CD4-positive, alpha-beta T cell treated with Interleukin-17A for 4 hours (primary cell): Measurements from ENCODE around the gene OTOS.

ENCODE experiments used
- DNase-seq: peaks from one replicate; pipeline ENCODE4 v3.0.0-alpha.2; 2020; ENCODE audit warnings: mixed read lengths

OTOS gene

DNA sequence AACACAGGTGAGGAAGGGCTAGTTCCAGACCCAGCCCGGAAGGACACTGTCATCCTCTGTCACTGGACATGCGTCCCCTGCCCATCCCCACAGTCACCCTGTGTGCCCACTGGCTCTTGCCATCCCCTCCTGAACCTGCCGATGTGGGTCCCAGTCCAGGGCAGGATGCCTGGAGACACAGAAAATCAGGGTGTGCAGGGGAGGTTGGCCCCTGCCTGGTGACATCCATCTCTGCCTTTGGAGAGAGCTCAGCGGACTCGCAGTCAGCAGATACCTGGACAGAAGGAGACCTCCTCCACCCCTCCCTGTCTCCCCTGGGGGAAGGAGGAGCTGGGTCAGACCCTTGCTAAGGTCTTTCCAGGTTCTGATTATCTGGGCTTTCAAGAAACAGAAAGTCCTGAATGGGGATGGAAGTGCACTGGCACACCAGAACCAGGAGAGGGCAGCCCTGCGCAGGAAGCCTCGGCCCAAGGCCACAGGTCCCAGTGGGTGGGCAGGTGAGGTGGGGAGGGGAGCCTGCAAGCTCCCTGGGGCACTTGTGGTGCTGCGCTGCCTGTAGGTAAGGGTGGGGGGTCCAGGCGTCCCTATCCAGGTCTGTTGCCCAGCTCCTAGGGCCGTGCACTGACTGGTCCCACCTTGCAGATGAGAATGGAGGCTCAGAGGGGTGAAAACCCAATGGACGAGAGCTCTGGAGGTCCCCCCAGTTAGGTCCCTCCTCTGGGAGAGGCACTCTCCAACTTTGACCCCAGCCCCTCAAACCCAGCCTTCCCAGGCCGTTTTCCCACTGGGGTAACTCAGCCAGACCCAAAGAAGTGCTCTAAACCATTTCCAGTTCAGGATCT, 9.7 kb upstream of the OTOS start:
- peak; percentile 37 for DNase-seq

DNA sequence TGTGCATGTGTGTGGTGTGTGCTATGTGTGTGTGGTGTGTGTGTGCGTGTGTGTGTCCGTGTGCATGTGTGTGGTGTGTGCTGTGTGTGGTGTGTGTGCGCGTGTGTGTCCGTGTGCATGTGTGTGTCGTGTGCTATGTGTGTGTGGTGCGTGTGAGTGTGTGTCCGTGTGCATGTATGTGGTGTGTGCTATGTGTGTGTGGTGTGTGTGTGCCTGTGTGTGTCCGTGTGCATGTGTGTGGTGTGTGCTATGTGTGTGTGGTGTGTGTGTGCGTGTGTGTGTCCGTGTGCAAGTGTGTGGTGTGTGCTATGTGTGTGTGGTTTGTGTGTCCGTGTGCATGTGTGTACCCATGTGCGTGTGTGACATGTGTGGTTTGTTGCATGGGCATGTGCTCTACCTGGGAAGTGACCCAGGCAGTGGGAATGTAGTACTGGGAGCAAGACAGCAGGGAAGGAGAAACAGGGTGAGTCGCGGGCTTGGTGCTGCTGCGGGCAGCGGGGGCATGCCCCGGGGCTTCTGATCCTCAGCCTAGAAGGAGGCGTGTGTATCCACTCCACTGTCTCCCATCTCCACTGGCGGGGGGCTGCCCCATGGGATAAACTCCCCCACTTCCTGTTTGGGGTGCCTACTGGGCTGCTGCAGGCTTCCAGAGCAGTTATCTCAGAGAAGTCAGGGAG, 7.6 kb upstream of the OTOS start:
- no peak for DNase-seq

DNA sequence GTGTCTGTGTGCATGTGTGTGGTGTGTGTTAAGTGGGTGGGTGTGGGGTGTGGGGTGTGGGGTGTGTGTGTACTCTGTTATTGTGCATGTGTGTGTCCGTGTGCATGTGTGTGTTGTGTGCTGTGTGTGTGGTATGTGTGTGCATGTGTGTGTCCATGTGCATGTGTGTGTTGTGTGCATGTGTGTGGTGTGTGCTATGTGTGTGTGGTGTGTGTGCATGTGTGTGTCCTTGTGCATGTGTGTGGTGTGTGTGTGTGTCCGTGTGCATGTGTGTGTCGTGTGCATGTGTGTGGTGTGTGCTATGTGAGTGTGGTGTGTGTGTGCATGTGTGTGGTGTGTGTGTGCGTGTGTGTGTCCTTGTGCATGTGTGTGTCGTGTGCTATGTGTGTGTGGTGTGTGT, 6.9 kb upstream of the OTOS start:
- no peak for DNase-seq

DNA sequence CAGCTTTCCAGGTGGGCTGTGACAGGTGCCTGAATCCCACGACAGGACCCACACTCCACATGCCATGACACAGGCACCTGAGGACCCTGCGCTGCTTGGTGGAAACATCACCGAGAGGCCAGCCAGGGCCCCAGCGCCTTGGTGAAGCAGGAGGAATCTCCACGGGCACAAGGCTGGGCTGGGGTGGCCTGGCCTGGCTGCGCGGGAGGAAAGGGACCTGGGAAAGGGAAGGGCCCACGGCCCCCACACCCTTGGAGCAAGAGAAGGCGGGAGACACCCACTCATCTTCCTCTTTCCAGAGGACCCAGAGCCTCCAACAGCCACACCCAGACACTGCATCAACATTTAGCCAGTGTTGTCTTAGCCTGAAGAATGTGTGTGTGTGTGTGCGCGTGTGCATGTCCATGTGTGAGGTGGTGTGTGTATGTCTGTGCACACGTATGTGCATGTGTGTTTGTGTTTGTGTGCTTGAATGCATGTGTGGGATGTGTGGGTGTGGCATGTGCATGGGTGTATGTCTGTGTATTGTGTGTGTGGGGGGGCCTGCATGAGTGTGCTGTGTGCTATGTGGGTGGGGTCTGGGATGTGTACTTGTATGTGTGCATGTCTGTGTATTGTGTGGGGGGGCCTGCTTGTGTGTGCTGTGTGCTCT, 6.3 kb upstream of the OTOS start:
- no peak for DNase-seq

DNA sequence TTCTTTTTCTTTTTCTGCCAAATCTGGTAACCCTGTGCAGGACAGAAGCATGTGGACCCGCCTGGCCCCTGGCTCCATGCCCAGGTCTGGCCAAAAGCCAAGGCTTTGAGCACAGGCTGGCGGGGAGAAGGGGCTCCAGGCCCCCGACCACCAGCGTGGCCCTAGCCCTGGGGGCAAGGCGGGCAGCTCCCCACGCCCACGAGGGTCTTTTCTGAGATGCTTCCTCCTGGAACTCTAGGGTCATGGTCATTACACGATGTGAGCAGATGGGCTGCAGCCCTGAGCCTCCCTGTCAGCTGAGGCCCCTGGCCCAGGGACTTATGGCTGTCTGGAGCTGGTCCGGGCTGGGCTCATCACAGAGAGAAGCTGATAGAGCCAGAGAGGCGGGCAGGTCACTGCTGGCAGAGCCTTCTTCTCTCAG, 5.7 kb upstream of the OTOS start:
- no peak for DNase-seq

DNA sequence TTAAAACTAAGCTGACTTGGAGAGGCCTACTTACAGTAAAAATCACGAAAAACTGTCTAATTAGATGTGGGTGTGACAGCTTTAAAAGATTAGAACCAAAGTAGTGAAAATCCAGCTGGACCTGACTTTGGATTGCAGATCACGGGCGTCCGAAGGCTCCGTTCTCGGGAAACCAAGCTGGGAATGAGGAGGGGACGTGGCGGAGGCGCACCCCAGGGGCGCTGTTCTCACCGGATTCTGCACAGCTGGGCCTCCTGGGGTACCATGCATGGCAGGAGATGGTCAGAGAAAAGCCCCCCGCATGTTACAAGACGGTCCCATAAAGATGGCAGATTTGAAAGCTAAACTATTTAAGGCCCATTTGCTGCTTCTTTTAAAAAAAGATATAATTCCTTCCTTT, 5.0 kb upstream of the OTOS start:
- no peak for DNase-seq

DNA sequence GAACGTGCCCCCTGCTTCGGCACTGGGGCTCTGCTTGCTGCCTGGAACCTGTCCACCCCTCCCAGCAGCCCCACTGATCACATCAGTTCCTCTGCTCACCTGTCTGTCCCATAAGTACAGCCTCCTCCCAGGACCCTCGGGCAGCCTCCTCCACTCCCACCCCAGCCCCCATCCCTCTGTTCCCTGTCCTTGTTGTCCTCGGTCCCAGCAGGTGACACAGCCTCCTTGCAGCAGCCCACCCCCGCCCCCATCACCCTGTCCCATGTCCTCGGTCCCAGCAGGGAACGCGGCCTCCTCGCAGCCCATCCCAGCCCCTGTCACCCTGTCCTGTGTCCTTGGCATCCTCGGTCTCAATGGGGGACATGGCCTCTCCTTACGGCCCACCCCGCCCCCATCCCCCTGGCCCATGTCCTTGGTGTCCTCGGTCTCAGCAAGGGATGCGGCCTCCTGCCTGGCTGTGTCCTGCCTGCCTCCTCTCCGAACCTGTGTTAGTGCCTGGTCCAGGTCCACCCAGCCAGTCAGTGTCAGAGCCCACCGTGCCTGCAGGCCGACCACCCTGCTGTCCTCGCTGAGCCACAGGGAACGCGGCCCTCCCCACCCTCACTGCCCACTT, 4.3 kb upstream of the OTOS start:
- DNase-seq: no peak

DNA sequence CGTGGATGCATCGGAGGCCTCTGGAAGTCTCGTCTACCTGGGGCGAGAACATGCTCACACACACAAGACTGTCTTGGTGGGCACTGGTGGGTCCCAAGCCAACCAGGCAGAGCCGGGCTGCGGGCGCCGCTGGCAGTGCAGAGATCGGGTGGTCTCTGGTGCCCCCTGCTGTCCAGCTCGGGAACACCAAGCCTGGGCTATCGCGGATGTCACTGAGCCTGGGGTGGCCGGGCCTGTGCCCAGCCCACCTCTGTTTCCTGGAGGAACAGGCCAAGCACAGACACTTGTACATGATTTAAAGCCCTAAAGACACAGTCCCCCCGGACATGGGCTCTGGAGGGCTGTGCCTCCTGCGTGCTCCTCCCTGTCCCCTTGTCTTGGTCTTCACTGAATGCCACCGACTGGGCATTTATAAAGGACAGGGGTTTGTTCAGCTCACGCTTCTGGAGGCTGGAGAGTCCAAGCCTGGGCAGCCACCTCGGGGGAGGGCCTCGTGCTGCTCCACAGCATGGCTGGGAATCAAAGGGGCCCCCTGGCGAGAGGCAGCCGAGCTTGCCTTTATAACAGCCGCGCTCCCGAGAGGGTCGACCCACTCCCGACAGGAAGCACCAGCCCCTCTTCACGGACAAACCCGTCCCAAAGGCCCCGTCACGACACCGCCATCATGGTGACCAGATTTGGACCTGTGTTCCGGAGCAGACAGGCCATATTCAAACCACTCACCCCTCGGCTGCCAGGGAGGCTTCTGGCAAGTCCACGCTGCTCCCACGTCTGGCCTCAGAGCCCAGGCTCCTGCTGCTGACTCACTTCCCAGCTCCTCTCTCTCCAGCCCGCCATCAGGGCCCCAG, 3.6 kb upstream of the OTOS start:
- peak; percentile 84 for DNase-seq

DNA sequence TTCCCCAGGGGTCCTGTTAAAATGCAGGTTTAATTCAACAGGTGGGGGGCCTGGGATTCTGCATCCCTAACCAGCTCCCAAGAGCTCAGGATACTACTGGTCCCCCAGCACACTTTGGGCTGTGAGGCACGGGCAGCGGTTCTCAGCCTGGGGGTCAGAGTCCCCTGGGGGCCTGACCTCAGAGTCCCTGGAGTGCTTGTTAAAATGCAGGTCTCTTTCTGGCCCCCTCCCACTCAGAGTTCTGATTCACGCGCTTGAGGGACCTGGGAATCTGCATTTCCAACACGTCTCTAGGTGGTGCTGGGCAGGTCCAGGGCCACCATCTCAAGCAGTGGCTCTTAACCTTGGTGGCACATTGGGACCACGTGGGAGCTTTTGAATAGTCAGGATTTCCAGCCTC, 2.8 kb upstream of the OTOS start:
- DNase-seq: no peak

DNA sequence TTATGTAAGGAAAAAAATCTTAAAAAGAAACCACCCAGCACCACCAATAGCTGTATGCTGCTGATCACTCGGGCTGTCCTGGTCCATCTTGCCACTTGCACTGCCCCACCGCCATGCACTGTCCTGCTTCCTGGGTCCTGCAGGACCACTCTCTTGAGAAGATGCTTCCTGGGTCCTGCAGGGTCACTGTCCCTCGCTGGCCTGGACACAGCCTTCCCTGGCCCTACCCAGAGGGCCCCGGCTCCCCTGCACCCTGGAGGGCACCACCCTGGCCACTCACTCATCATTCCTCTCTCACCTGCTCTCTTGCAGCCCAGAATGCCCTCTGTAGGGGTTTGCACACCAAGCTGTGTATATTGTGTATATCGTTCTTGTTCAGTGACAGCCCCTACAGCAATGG, 2.4 kb upstream of the OTOS start:
- no peak for DNase-seq

DNA sequence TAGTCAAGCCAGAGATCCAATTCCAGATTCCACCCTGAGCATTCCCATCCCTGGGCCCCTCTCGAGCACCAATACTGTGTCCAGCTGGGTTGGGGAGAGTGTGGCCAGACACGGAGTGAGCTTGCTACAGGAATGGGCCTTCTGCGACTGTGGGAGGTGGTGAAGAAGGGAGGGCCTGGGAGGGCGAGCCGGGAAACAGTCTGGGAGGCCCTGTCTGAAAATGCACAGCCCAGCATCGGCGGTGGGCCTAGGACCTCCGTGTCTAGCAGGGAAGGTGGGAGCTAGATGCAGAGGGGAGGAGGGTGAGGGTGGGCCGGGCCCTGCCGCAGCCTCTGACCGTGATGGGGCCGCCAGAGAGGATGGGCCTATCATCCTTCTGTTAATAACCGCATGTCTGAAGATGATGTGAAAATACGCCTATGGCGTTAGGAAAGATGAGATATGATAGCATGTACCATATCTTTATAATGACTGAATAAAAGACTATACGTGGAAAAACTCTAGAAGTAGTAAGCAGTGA, 1.9 kb upstream of the OTOS start:
- no peak for DNase-seq

DNA sequence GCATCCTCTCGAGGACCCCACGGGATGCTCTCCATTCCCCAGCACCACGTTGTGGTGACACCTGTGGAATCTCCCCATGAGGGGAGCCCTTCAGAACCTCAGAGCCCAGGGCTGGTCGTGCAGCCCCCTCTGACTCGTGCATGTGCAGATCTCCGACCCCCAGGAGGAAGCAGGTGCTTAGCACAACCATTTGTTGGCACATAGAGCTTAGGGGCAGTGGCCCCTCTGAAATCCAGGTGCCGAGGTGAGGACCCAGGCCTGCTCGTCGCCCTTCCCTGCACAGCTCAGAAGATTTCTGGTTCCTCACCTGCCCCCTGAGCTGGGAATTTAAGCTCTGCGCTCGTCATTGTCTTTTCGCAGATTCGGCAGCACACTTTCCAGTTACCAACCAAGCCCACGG, 1.3 kb upstream of the OTOS start:
- no peak for DNase-seq

DNA sequence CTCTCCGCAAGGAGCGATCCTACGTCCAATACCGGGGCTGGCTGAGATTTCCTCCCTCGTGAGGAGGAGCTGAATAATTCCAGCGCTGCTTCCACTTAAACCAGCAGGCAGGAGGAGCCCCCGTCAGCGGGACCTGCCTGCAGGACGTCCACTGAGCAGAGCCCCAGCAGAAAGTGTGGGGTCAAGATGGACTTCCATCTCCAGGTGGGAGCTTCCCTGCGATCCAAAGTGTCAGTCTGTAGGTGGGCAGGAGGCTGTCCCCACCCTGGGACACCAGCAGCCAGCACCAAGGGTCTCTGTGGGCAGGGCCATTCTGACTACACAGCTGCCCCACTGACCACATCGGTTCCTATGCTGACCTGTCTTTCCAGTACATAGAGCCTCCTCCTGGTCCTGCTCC, 462 bp upstream of the OTOS start:
- no peak for DNase-seq

DNA sequence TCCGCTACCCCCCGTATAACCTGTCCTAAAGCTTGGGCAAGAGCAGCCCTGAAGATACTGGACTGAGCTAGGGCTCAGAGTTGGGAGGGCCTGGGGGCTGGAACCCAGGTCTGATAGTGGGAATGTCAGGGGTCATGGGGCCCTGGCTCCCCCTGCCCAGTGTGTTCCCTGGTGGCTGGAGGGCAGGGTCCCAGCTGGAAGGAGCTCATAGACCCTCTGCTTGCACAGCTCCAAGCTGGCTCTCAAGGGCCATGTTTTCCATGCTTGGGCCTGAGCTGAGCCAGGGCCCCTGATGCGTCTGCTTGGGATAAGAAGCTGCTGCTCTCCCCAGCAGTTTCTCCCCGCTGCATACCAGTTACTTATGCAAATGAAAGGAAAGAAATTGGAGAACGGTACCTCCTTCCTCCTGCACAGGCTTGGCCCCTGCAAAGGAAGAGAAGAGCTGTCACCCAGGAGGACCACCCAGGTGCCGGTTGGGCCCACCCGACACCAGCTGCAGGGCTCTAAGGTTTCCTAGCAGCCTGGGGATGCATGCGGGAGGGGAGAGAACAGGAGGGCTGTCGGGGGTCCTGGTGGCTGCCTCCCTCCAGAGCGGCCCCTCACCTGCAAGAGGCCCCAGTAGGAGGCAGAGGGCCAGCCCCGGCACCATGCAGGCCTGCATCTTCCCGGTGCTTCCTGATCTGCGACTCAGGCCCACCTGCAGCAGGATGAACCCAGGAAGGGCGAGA, 628 bp downstream of the OTOS start:
- no peak for DNase-seq

DNA sequence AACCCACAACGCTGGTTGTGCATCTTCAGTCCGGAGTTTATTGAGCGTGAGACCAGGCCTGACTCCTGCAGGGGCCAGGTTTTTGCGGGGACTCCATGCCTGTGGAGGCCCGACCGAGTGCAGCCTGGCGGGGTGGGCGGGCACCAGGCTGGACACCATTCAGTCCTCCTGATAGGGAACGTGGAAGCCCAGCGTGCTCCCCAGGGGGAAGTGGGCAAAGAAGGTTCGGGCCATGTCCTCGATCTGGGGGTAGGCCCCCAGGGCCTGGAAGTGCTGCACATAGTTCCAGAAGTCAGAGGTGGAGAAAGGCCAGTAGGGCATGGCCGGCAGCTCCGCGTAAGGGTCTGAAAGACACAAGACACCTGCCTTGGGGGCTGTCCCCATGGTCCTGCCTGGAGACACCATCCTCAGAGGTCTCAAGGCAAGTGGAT, 1.4 kb downstream of the OTOS start:
- no peak for DNase-seq

DNA sequence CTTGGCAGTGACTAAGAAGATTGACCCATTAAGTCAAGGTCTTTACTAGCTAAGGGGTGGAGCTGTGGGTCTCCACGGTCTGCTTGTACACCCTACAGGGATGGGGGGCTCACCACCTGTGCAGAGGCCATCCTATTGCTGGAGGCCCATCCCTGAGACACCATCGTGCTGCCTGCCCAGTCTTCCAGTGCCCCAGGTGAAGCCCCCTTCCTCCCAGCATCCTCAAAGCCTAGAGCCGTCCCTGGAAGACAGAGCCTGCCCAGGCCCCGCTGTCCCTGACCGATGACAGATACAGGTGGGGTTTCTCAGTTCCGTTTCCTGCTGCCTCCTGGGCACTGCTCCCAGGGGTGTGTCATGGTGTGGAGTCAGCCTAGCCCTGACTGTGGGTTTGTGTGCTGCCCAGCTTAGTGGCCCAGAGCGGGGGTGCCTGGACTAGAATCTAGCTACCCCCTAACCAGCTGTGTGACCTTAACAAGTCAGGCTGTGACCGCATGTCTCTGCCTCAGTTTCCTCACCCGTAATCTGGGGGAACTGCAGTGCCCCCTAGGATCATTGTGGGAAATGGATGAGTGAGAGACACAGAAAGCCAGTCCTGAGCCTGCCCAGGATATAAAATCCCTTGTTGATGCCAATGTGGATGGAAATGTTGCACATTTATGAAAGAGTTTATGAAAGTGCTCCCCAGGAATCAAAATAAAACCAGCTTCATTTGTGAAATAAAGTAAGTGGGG, 2.0 kb downstream of the OTOS start:
- no peak for DNase-seq

DNA sequence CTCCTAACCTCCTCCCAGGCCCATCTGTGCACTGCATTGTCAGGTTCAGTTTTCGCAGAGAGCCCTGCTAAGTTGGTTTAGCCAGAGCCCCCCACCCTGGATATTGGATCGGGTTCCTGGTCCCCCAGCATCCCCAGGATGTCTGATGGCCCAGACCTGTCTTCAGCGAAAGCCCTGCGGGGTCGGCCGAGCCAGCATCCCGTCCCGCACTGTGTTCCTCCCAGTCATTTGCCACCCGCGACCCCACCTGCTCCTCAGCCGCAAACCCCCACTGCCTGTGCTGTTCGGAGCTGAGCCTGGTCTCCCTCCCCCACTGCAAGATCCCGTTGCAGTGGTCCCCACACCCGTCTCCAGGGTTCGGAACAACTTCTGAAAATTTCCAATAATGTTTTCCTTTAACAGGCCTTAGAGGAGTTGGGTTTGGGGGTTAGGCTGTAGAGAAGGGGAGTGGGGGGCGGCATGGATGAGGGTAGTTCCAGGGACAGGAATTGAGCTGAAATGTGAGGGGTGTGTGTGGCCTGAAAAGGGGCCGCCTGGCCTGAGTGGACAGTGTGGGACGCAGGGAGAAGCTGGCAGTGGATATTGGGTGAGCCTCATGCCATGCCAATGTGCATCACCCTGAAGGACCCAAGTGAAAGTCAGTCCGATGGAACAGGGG, 2.7 kb downstream of the OTOS start:
- DNase-seq: no peak

DNA sequence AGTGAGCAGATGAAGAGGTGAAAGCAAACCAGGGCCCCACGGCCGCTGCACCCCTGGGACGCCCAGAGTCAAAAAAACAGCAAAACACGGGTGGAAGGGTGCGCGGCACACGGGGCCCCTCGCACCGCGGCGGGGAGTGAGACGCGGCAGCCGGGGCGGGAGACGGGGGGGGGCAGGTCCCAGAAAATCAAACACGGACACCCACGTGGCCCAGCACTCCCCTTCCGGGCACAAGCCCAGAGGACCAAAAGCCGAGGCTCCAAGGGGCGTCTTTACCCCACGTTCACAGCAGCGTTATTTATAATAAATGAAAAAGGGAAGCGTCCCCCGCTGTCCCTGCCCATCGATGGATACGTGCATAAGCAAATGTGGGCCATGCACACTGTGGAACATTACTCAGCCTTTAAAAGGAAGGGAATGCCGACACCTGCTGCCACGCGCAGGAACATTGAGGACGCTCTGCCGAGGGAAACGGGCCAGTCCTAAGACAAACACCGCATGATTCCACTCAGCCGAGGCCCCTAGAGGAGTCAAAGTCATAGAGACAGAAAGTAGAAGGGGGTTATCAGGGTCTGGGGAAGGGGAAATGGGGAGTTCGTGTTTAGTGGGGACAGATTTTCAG, 3.7 kb downstream of the OTOS start:
- peak; percentile 54 for DNase-seq

DNA sequence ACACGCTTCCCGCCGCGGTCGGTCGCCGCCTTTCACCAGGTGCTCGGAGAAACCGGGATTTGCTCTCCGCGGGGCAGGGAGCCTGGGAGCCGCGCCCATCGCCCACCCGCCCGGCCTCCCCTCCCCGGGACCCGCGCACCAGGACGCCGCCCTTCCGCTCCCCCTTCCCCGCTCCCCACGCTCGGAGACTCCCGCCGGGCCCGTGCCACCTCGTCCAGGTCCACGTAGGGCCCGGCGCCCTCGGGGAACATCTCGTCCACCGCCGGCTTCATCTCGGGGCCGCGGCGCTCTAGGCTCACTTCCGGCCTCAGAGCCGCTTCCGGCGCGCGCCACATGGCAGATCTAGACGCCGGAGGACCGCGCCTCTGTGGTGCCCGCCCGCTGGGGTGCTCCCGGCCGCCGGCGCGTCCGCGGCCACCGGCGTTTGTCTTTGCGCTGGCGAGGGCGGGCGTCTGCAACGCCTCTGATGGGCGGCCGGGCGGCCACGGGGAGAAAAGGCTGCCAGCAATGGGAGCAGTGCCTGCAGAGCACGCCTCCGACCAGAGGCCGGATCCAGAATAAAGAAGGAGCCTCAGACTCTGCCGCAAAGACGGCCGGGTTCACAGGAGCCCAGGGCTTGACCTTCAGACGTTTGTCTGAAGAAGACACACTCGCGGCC, 4.3 kb downstream of the OTOS start, which contains the start of gene COPS9:
TSS of gene COPS9 (minus strand) at position 293 of the 658 bp plus-strand sequence. CDS start at position 272, 21 bp downstream.
- DNase-seq: peak; percentile 89
